Loucy (cell line): ENCODE measurements around the gene ST8SIA5.
"Not testable (repeated sequence)": the region's sequence is repeated elsewhere in the genome, so short reads cannot be mapped to it uniquely, and the experiment has no call there.

Experiments used
- EZH2phosphoT487 ChIP-seq: fragments of 200-600 bp; IDR thresholded peaks from 2 replicates; pipeline ENCODE4 v1.6.1; 2018; ENCODE audit warnings: antibody characterized with exemption, mild to moderate bottlenecking, moderate library complexity, borderline replicate concordance
- TF ChIP-seq, protein P1 (sequence below): fragments of 200-600 bp; sonication (generic); conservative IDR thresholded peaks from 2 replicates; pipeline ENCODE4 v1.5.1; 2014; ENCODE audit warnings: mild to moderate bottlenecking, antibody characterized with exemption, low read length

DNA sequence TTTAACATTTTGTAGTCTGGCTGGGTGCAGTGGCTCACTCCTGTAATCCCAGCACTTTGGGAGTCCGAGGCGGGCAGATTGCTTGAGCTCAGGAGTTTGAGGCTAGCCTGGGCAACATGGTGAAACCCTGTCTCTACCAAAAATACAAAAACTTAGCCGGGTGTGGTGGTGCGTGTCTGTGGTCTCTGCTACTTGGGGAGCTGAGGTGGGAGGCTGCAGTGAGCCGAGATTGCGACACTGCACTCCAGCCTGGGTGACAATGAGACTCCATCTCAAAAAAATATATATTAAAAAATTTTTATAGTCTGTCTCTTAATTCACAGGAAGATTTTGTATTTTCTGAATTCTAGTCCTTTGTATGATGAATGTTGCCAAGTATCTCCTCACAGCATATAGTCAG, 39.1 kb upstream of the ST8SIA5 start:
- TF ChIP-seq, protein P1, sequence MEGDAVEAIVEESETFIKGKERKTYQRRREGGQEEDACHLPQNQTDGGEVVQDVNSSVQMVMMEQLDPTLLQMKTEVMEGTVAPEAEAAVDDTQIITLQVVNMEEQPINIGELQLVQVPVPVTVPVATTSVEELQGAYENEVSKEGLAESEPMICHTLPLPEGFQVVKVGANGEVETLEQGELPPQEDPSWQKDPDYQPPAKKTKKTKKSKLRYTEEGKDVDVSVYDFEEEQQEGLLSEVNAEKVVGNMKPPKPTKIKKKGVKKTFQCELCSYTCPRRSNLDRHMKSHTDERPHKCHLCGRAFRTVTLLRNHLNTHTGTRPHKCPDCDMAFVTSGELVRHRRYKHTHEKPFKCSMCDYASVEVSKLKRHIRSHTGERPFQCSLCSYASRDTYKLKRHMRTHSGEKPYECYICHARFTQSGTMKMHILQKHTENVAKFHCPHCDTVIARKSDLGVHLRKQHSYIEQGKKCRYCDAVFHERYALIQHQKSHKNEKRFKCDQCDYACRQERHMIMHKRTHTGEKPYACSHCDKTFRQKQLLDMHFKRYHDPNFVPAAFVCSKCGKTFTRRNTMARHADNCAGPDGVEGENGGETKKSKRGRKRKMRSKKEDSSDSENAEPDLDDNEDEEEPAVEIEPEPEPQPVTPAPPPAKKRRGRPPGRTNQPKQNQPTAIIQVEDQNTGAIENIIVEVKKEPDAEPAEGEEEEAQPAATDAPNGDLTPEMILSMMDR, result not testable (repeated sequence)
- not testable (repeated sequence) for TF ChIP-seq EZH2phosphoT487
